Activated T-helper 17 cell treated with anti-CD3 and anti-CD28 coated beads, Interleukin-2, amount 50 U/mL, for 72 hours (primary cell): Measurements from ENCODE around the gene NEFH. TPM values are rescaled to one million over a fixed set of nuclear protein-coding genes. Genes with fewer than 3 reads are reported as not detected.

ENCODE experiments used
- ATAC-seq: fragments of 150-1000 bp; cut with Tn5 transposase; replicated peaks from 2 replicates; pipeline ENCODE4 v1.10.0; 2021; ENCODE audit warnings: mild to moderate bottlenecking, moderate library complexity
- H3K27ac Mint-ChIP-seq: one replicate; pipeline ENCODE4 v1.8.0; 2022; ENCODE audit warnings: mixed read lengths
- H3K27me3 Mint-ChIP-seq: one replicate; pipeline ENCODE4 v1.8.0; 2022; ENCODE audit warnings: mixed read lengths
- H3K36me3 Mint-ChIP-seq: one replicate; pipeline ENCODE4 v1.8.0; 2022; ENCODE audit warnings: low read depth, mild to moderate bottlenecking, mixed read lengths
- H3K4me1 Mint-ChIP-seq: one replicate; pipeline ENCODE4 v1.8.0; 2022; ENCODE audit warnings: mixed read lengths
- H3K4me3 Mint-ChIP-seq: one replicate; pipeline ENCODE4 v1.8.0; 2022; ENCODE audit warnings: mild to moderate bottlenecking, mixed read lengths
- H3K9me3 Mint-ChIP-seq: one replicate; pipeline ENCODE4 v1.8.0; 2022; ENCODE audit warnings: mixed read lengths
- total RNA-seq, 2 donors: library from RNA; stranded (reverse); gene quantifications; one replicate each; pipeline ENCODE4 v1.2.3, GENCODE V29; 2022

NEFH gene
- total RNA-seq, 2 donors from 2014 or later, result 1.3 to 2.9 TPM

GRCh38 chr22:29499852-29500251 lies 19.8 kb downstream of the NEFH start:
- Mint-ChIP-seq H3K36me3 (peaks cover 28% of the 10 kb centered on the region), H3K4me3 (no peak overlapping the region), H3K27me3 (no peaks in the 10 kb centered on the region), H3K9me3 (no peaks in the 10 kb centered on the region), H3K27ac (no peak overlapping the region), H3K4me1 (no peaks in the 10 kb centered on the region)
- no peak for ATAC-seq

GRCh38 chr22:29503811-29504372 lies 23.9 kb downstream of the NEFH start:
- Mint-ChIP-seq H3K9me3 (no peaks in the 10 kb centered on the region), H3K4me1 (no peaks in the 10 kb centered on the region), H3K4me3 (no peak overlapping the region), H3K27ac (peak overlapping the region; percentile 74), H3K27me3 (no peaks in the 10 kb centered on the region), H3K36me3 (peaks cover 67% of the 10 kb centered on the region)
- no peak for ATAC-seq

- peaks cover 94% of the 10 kb centered on the region for H3K36me3 Mint-ChIP-seq
- H3K4me3 Mint-ChIP-seq, result no peak overlapping the region
Observed at GRCh38 chr22:29509298-29509697, 29.3 kb downstream of the NEFH start.

GRCh38 chr22:29509815-29510214 lies 29.8 kb downstream of the NEFH start:
- H3K4me3 Mint-ChIP-seq, result no peak overlapping the region
- H3K4me1 Mint-ChIP-seq, result no peaks in the 10 kb centered on the region
- peak overlapping the region; percentile 35 for H3K27ac Mint-ChIP-seq
- H3K9me3 Mint-ChIP-seq, result no peaks in the 10 kb centered on the region
- H3K36me3 Mint-ChIP-seq, result peaks cover 99% of the 10 kb centered on the region
- ATAC-seq, result no peak
- no peaks in the 10 kb centered on the region for H3K27me3 Mint-ChIP-seq

More at GRCh38 chr22:29509298-29509697, 29.3 kb downstream of the NEFH start:
- Mint-ChIP-seq H3K4me1 (no peaks in the 10 kb centered on the region), H3K27ac (peak overlapping the region; percentile 59), H3K9me3 (no peaks in the 10 kb centered on the region), H3K27me3 (no peaks in the 10 kb centered on the region)
- no peak for ATAC-seq

- no peaks in the 10 kb centered on the region for H3K9me3 Mint-ChIP-seq
- H3K27ac Mint-ChIP-seq, result no peak overlapping the region
- no peak overlapping the region for H3K4me3 Mint-ChIP-seq
- peaks cover 100% of the 10 kb centered on the region for H3K36me3 Mint-ChIP-seq
- ATAC-seq, result no peak
- H3K27me3 Mint-ChIP-seq, result no peaks in the 10 kb centered on the region
- no peaks in the 10 kb centered on the region for H3K4me1 Mint-ChIP-seq
Observed at GRCh38 chr22:29510542-29510941, 30.5 kb downstream of the NEFH start.

- H3K27me3 Mint-ChIP-seq, result no peaks in the 10 kb centered on the region
- H3K27ac Mint-ChIP-seq, result no peak overlapping the region
- no peak for ATAC-seq
- no peak overlapping the region for H3K4me3 Mint-ChIP-seq
- H3K4me1 Mint-ChIP-seq, result no peaks in the 10 kb centered on the region
- H3K9me3 Mint-ChIP-seq, result no peaks in the 10 kb centered on the region
- peaks cover 100% of the 10 kb centered on the region for H3K36me3 Mint-ChIP-seq
Observed at GRCh38 chr22:29511126-29511862, 31.3 kb downstream of the NEFH start.

GRCh38 chr22:29512031-29512430 lies 32.0 kb downstream of the NEFH start:
- Mint-ChIP-seq H3K4me1 (no peaks in the 10 kb centered on the region), H3K27me3 (no peaks in the 10 kb centered on the region), H3K36me3 (peaks cover 100% of the 10 kb centered on the region)

GRCh38 chr22:29517215-29517908 lies 37.3 kb downstream of the NEFH start:
- Mint-ChIP-seq H3K4me3 (no peak overlapping the region), H3K4me1 (no peaks in the 10 kb centered on the region), H3K9me3 (no peaks in the 10 kb centered on the region), H3K36me3 (peaks cover 100% of the 10 kb centered on the region), H3K27ac (no peak overlapping the region), H3K27me3 (no peaks in the 10 kb centered on the region)
- no peak for ATAC-seq

More at GRCh38 chr22:29512031-29512430, 32.0 kb downstream of the NEFH start:
- no peaks in the 10 kb centered on the region for H3K9me3 Mint-ChIP-seq
- no peak for ATAC-seq
- H3K27ac Mint-ChIP-seq, result no peak overlapping the region
- H3K4me3 Mint-ChIP-seq, result no peak overlapping the region

- H3K4me1 Mint-ChIP-seq, result no peaks in the 10 kb centered on the region
- no peak overlapping the region for H3K4me3 Mint-ChIP-seq
- no peak overlapping the region for H3K27ac Mint-ChIP-seq
- no peaks in the 10 kb centered on the region for H3K27me3 Mint-ChIP-seq
- no peak for ATAC-seq
- H3K36me3 Mint-ChIP-seq, result peaks cover 100% of the 10 kb centered on the region
- no peaks in the 10 kb centered on the region for H3K9me3 Mint-ChIP-seq
Observed at GRCh38 chr22:29518427-29518826, 38.4 kb downstream of the NEFH start.

GRCh38 chr22:29519996-29520395 lies 40.0 kb downstream of the NEFH start:
- Mint-ChIP-seq H3K4me1 (no peaks in the 10 kb centered on the region), H3K36me3 (peaks cover 100% of the 10 kb centered on the region), H3K27me3 (no peaks in the 10 kb centered on the region), H3K9me3 (no peaks in the 10 kb centered on the region), H3K27ac (no peak overlapping the region), H3K4me3 (no peak overlapping the region)
- no peak for ATAC-seq

GRCh38 chr22:29520851-29521250 lies 40.8 kb downstream of the NEFH start:
- Mint-ChIP-seq H3K4me1 (no peaks in the 10 kb centered on the region), H3K27ac (no peak overlapping the region), H3K27me3 (no peaks in the 10 kb centered on the region), H3K36me3 (peaks cover 100% of the 10 kb centered on the region), H3K9me3 (no peaks in the 10 kb centered on the region), H3K4me3 (no peak overlapping the region)
- no peak for ATAC-seq

- no peaks in the 10 kb centered on the region for H3K9me3 Mint-ChIP-seq
- no peaks in the 10 kb centered on the region for H3K4me1 Mint-ChIP-seq
- H3K4me3 Mint-ChIP-seq, result no peak overlapping the region
- no peak for ATAC-seq
- H3K27me3 Mint-ChIP-seq, result no peaks in the 10 kb centered on the region
- no peak overlapping the region for H3K27ac Mint-ChIP-seq
- peaks cover 100% of the 10 kb centered on the region for H3K36me3 Mint-ChIP-seq
Observed at GRCh38 chr22:29521526-29521925, 41.5 kb downstream of the NEFH start.

GRCh38 chr22:29523761-29524160 lies 43.7 kb downstream of the NEFH start:
- peaks cover 100% of the 10 kb centered on the region for H3K36me3 Mint-ChIP-seq
- no peaks in the 10 kb centered on the region for H3K27me3 Mint-ChIP-seq
- no peak for ATAC-seq
- no peak overlapping the region for H3K4me3 Mint-ChIP-seq
- H3K27ac Mint-ChIP-seq, result peak overlapping the region; percentile 17
- H3K9me3 Mint-ChIP-seq, result no peaks in the 10 kb centered on the region
- H3K4me1 Mint-ChIP-seq, result no peaks in the 10 kb centered on the region

- Mint-ChIP-seq H3K27ac (peak overlapping the region; percentile 17), H3K27me3 (no peaks in the 10 kb centered on the region), H3K9me3 (no peaks in the 10 kb centered on the region), H3K36me3 (peaks cover 99% of the 10 kb centered on the region), H3K4me3 (no peak overlapping the region), H3K4me1 (no peaks in the 10 kb centered on the region)
- no peak for ATAC-seq
Observed at GRCh38 chr22:29524442-29525191, 44.6 kb downstream of the NEFH start.
